Measurements from ENCODE around the gene RAPGEF2. TPM values are rescaled to one million over a fixed set of nuclear protein-coding genes. Genes with fewer than 3 reads are reported as not detected.
"Not testable (repeated sequence)": the region's sequence is repeated elsewhere in the genome, so short reads cannot be mapped to it uniquely, and the experiment has no call there.

Gene RAPGEF2
- total and polyA plus RNA-seq, 3 experiments from 2014 or later, result 1.0 to 34.3 (median 29.2) TPM

DNA sequence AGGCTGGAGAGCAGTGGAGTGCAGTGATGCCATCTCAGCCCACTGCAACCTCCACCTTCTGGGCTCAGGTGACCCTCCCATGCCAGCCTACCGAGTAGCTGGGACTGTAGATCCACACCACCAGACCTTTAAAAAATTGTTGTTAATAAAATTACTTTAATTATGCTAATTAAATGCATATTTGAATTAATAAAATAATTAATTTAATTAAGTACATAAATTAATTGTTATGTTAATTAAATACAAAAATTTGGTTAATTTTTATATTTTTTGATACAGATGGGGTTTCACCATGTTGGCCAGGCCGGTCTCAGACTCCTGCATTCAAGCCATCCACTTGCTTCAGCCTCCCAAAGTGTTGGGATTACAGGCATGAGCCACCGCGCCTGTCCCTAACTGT, 12.6 kb upstream of the RAPGEF2 start:
- H3K4me1 Mint-ChIP-seq, result no peaks in the 10 kb centered on the region
- H3K36me3 Mint-ChIP-seq, result no peaks in the 10 kb centered on the region
- POLR2A ChIA-PET, result interaction anchor here (0.7 kb wide), 1 partner anchor 11 kb away, joined by 4 read pairs; no protein-coding TSS in a partner anchor
- peaks cover 3 to 6% of the 10 kb centered on the region in 2 donors for H3K27me3 Mint-ChIP-seq
- CTCF ChIA-PET, result no interaction called here
- H3K4me3 ChIP-seq (ENCODE audit: low read length), result no peak overlapping the region
- no peak overlapping the region for H3K27ac ChIP-seq (ENCODE audit: low read depth, low read length)
- no peak overlapping the region for H3K4me3 Mint-ChIP-seq
- H3K36me3 ChIP-seq (ENCODE audit: insufficient read depth, low read length), result no peaks in the 10 kb centered on the region
- H3K27me3 ChIP-seq (ENCODE audit: insufficient read depth, low read length, poor library complexity, severe bottlenecking), result no peaks in the 10 kb centered on the region
- H3K9me3 ChIP-seq (ENCODE audit: low read length), result no peaks in the 10 kb centered on the region
- no peak overlapping the region for H3K27ac Mint-ChIP-seq
- no peaks in the 10 kb centered on the region for H3K4me1 ChIP-seq (ENCODE audit: insufficient read depth, low read length)
- no peak for DNase-seq
- H3K9me3 Mint-ChIP-seq, result no peaks in the 10 kb centered on the region

DNA sequence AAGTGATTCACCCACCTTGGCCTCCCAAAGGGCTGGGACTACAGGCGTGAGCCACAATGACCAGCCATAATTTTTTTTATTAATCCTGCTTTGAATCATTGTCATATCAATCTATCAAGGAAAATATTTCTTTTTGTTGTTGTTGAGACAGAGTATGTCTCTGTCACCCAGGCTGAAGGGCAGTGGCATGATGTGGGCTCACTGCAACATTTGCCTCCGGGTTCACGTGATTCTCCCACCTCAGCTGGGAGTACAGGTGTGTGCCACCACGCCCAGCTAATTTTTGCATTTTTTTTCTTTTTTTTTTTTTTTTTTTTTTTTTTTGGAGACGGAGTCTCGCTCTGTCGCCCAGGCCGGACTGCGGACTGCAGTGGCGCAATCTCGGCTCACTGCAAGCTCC, 8.7 kb upstream of the RAPGEF2 start:
- H3K36me3 Mint-ChIP-seq; H3K4me3 Mint-ChIP-seq; H3K4me1 ChIP-seq (ENCODE audit: insufficient read depth, low read length); H3K9me3 Mint-ChIP-seq; H3K4me3 ChIP-seq (ENCODE audit: low read length); H3K27ac ChIP-seq (ENCODE audit: low read depth, low read length); H3K36me3 ChIP-seq (ENCODE audit: insufficient read depth, low read length); H3K27me3 Mint-ChIP-seq; DNase-seq; CTCF ChIA-PET; H3K4me1 Mint-ChIP-seq; H3K27me3 ChIP-seq (ENCODE audit: insufficient read depth, low read length, poor library complexity, severe bottlenecking); H3K27ac Mint-ChIP-seq; H3K9me3 ChIP-seq (ENCODE audit: low read length); POLR2A ChIA-PET: not testable (repeated sequence)

DNA sequence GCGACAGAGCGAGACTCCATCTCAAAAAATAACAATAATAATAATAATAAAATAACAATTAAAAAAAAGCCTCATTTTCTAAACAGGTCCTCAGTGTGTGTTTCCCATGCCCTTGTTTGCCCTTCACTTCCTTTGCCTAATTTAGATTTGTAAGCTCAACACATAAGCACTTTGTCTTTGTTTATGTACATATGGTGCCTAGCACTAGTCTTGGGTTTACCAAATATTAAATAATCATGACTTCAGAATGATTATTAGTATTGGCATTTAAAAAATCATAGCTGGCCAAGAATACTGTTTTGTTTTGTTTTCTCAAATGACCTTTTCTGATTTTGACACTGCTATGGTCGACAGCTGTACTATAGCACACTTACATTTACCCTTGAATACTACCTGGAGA, 6.4 kb upstream of the RAPGEF2 start:
- Mint-ChIP-seq H3K27ac (no peak overlapping the region), H3K4me3 (no peak overlapping the region), H3K9me3 (no peaks in the 10 kb centered on the region), H3K36me3 (no peaks in the 10 kb centered on the region), H3K4me1 (peaks cover 2 to 6% (median 4%) of the 10 kb centered on the region in 3 donors), H3K27me3 (peaks cover 3 to 4% of the 10 kb centered on the region in 2 donors)
- Histone ChIP-seq H3K27ac (ENCODE audit: low read depth, low read length) (no peak overlapping the region), H3K4me1 (ENCODE audit: insufficient read depth, low read length) (no peaks in the 10 kb centered on the region), H3K36me3 (ENCODE audit: insufficient read depth, low read length) (no peaks in the 10 kb centered on the region), H3K4me3 (ENCODE audit: low read length) (no peak overlapping the region), H3K27me3 (ENCODE audit: insufficient read depth, low read length, poor library complexity, severe bottlenecking) (no peaks in the 10 kb centered on the region), H3K9me3 (ENCODE audit: low read length) (no peaks in the 10 kb centered on the region)
- ChIA-PET CTCF (no interaction called here), POLR2A (interaction anchor here (0.6 kb wide), 1 partner anchor 35 kb away, joined by 4 read pairs; no protein-coding TSS in a partner anchor)
- no peak for DNase-seq

DNA sequence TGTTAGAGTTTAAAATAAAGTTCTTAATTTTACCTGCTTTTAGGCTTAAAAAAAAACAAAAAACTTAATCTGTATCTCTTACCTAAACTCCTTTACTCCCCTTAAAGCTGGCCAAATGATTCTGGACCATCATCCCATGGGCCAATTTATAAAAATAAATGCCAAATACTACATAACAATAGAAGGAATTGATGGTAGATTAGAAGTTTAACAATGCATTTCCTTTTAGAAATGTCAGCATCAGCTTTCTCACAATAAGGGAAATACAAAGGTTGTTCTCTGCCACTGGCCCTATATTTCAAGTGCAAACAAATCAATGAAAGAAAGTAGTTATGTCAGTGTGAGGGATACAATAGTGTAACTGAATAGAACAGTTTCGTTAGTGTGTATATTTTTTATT, 5.7 kb upstream of the RAPGEF2 start:
- Histone ChIP-seq H3K4me1 (ENCODE audit: insufficient read depth, low read length) (peaks cover 2% of the 10 kb centered on the region), H3K27ac (ENCODE audit: low read depth, low read length) (no peak overlapping the region), H3K27me3 (ENCODE audit: insufficient read depth, low read length, poor library complexity, severe bottlenecking) (no peaks in the 10 kb centered on the region), H3K4me3 (ENCODE audit: low read length) (no peak overlapping the region), H3K9me3 (ENCODE audit: low read length) (no peaks in the 10 kb centered on the region), H3K36me3 (ENCODE audit: insufficient read depth, low read length) (no peaks in the 10 kb centered on the region)
- POLR2A ChIA-PET, result no interaction called here
- Mint-ChIP-seq H3K27ac (no peak overlapping the region), H3K9me3 (no peaks in the 10 kb centered on the region), H3K27me3 (peaks cover 3 to 4% of the 10 kb centered on the region in 2 donors), H3K4me1 (peaks cover 5 to 13% (median 11%) of the 10 kb centered on the region in 3 donors), H3K4me3 (no peak overlapping the region), H3K36me3 (no peaks in the 10 kb centered on the region)
- CTCF ChIA-PET, result no interaction called here
- no peak for DNase-seq

DNA sequence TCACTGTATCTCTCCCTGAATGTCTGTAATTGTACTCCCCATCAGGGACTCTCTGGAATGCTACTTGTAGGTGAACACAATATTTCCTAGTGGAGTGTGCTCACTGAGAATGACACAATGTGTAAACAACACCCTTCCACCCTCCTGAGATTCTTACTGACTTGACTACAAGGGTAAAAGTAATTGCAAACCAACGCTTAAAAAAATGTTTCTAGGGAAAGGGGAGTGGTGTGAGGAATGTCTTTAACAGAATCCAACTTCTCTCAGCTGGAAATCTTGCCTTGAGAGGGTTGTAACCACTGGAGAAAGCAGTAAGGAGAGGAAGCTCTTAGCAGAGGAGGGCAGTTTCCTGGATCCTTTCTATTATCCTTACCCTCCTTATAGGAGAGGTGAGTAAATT, 5.1 kb upstream of the RAPGEF2 start:
- Mint-ChIP-seq H3K4me1 (peaks cover 7 to 15% (median 14%) of the 10 kb centered on the region in 3 donors), H3K4me3 (no peak overlapping the region), H3K9me3 (no peaks in the 10 kb centered on the region), H3K27me3 (peaks cover 3 to 4% of the 10 kb centered on the region in 2 donors), H3K36me3 (no peaks in the 10 kb centered on the region), H3K27ac (no peak overlapping the region)
- ChIA-PET POLR2A (no interaction called here), CTCF (no interaction called here)
- H3K9me3 ChIP-seq (ENCODE audit: low read length), result no peaks in the 10 kb centered on the region
- no peak overlapping the region for H3K27ac ChIP-seq (ENCODE audit: low read depth, low read length)
- H3K36me3 ChIP-seq (ENCODE audit: insufficient read depth, low read length), result no peaks in the 10 kb centered on the region
- no peaks in the 10 kb centered on the region for H3K27me3 ChIP-seq (ENCODE audit: insufficient read depth, low read length, poor library complexity, severe bottlenecking)
- DNase-seq, result no peak
- peaks cover 6% of the 10 kb centered on the region for H3K4me1 ChIP-seq (ENCODE audit: insufficient read depth, low read length)
- H3K4me3 ChIP-seq (ENCODE audit: low read length), result no peak overlapping the region

DNA sequence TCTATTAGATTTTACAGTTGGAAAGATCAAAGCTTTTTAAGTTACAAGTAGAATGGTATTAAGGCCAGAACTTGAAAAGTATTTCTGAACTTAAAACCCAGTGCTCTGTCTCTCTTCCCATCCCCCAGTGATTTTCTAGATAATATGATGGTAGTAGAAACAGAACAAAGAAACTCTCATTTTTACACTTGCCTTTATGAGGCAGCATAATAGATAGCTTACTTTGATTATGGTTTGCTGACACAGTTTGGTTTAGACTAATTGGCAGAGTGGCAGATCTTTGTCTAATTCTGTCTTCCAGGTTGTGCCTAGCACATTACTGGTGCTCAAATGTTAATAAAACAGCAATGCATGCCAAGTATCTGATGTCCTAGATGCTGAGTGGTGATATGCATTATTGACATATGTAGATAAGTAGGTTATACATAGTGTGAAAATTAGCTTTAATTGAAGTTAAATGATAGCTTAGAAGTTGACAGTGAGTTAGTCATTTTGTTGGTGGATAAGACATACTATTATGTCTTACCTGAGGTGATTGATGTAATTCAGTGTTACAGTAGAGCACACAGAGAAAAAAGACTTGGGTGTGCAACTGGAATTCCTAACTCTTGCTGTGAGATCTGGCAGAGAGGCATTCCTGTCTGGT, 4.3 kb upstream of the RAPGEF2 start:
- DNase-seq, result no peak
- Mint-ChIP-seq H3K4me3 (no peak overlapping the region), H3K9me3 (no peaks in the 10 kb centered on the region), H3K27me3 (peaks cover 4% of the 10 kb centered on the region in 2 donors), H3K36me3 (peaks cover 0 to 1% (median 0%) of the 10 kb centered on the region in 3 donors), H3K27ac (no peak overlapping the region), H3K4me1 (peaks cover 7 to 15% (median 14%) of the 10 kb centered on the region in 3 donors)
- Histone ChIP-seq H3K4me3 (ENCODE audit: low read length) (no peak overlapping the region), H3K27me3 (ENCODE audit: insufficient read depth, low read length, poor library complexity, severe bottlenecking) (no peaks in the 10 kb centered on the region), H3K27ac (ENCODE audit: low read depth, low read length) (no peak overlapping the region), H3K36me3 (ENCODE audit: insufficient read depth, low read length) (no peaks in the 10 kb centered on the region), H3K9me3 (ENCODE audit: low read length) (no peaks in the 10 kb centered on the region), H3K4me1 (ENCODE audit: insufficient read depth, low read length) (peaks cover 6% of the 10 kb centered on the region)
- ChIA-PET POLR2A (interaction anchor here (0.6 kb wide), 1 partner anchor 150 kb away, joined by 5 read pairs; no protein-coding TSS in a partner anchor), CTCF (no interaction called here)

DNA sequence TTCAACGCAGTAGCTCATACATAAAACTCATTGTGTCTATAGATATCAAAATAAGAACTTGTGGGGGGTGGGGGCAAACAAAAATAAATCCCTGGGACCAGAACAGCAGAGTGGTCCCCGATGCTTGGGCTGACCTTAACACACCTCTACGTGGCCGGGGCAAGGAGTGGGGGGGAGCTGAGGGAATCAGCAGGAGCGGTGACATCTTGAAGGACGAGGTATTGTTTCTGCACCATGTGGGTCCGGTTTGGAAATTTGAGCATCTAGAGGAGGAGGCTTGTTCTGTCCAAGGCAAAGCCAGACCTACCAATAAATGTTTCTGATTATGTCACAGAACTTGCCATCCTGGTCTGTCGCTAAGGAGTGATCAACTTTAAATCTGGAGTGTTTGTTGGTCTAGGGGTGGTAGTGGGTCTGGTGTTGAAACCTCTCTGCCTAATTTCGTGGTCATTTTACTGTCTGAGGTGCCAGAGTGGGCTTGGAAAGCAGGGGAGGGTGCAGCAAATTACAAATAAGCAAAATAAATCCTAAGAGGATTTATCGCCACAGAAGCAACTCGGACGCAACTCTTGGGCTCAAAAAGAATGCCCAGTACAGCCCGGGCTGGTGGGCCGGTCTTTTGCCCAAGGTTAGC, 774 bp upstream of the RAPGEF2 start:
- Mint-ChIP-seq H3K27ac (peak overlapping the region; percentile 37 to 97 (median 90)), H3K36me3 (peaks cover 0 to 6% (median 0%) of the 10 kb centered on the region in 3 donors), H3K9me3 (peaks cover 0 to 3% (median 2%) of the 10 kb centered on the region in 5 donors), H3K4me1 (peaks cover 32 to 43% (median 41%) of the 10 kb centered on the region in 3 donors), H3K27me3 (peaks cover 0 to 7% of the 10 kb centered on the region in 2 donors), H3K4me3 (peak overlapping the region; percentile 75 to 99 (median 85))
- H3K4me1 ChIP-seq (ENCODE audit: insufficient read depth, low read length), result peaks cover 31% of the 10 kb centered on the region
- DNase-seq, result no peak
- H3K4me3 ChIP-seq (ENCODE audit: low read length), result peak overlapping the region; percentile 43
- H3K27me3 ChIP-seq (ENCODE audit: insufficient read depth, low read length, poor library complexity, severe bottlenecking), result no peaks in the 10 kb centered on the region
- no peaks in the 10 kb centered on the region for H3K9me3 ChIP-seq (ENCODE audit: low read length)
- peak overlapping the region; percentile 44 for H3K27ac ChIP-seq (ENCODE audit: low read depth, low read length)
- ChIA-PET POLR2A (interaction anchor here (0.6 kb wide), 2 partner anchors 12 to 165 kb away, joined by 3 to 4 read pairs; no protein-coding TSS in a partner anchor), CTCF (no interaction called here)
- H3K36me3 ChIP-seq (ENCODE audit: insufficient read depth, low read length), result no peaks in the 10 kb centered on the region

DNA sequence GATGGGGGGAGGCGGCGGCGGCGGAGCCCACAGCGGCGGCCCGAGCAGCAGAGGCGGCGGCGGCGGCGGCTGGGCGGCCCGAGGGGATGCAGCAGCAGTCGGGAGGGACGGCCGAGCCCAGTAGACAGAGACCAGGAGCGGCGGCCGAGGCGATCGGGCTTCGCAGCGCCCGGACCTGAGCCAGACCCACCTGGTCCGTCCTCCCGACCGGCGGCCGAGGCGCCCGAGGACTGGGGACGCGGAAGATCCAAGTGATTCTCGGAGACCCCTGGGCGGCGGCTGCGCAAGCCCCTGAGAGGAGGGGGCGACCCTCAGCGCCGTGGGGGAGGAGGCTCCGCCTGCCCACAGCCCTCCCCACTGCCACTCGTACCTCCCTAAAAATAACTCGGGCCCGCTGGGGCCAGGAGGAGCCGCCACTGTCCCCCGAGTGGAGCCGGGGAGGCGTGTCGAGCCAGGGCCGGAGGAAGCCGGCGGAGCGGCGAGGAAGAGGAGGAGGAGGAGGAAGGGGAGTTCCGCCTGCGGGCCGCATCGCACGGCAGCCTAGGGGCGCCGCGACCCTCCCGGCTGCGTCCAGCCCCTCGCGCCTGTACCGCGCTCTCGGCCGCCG, 608 bp downstream of the RAPGEF2 start:
- Mint-ChIP-seq H3K4me3 (peak overlapping the region in 5 of 7 donors; percentile 61 to 86 (median 67)), H3K4me1 (peaks cover 32 to 53% (median 47%) of the 10 kb centered on the region in 3 donors), H3K27ac (peak overlapping the region in 2 of 8 donors; percentile 20 to 55), H3K9me3 (peaks cover 0 to 3% (median 2%) of the 10 kb centered on the region in 5 donors), H3K36me3 (peaks cover 0 to 6% (median 0%) of the 10 kb centered on the region in 3 donors), H3K27me3 (peaks cover 0 to 5% of the 10 kb centered on the region in 2 donors)
- H3K27me3 ChIP-seq (ENCODE audit: insufficient read depth, low read length, poor library complexity, severe bottlenecking), result no peaks in the 10 kb centered on the region
- H3K27ac ChIP-seq (ENCODE audit: low read depth, low read length), result peak overlapping the region; percentile 85
- peaks cover 36% of the 10 kb centered on the region for H3K4me1 ChIP-seq (ENCODE audit: insufficient read depth, low read length)
- CTCF ChIA-PET, result no interaction called here
- no peaks in the 10 kb centered on the region for H3K9me3 ChIP-seq (ENCODE audit: low read length)
- H3K36me3 ChIP-seq (ENCODE audit: insufficient read depth, low read length), result no peaks in the 10 kb centered on the region
- H3K4me3 ChIP-seq (ENCODE audit: low read length), result peak overlapping the region; percentile 52
- POLR2A ChIA-PET, result no interaction called here
- DNase-seq, result peak in 4 of 5 donors; percentile 12 to 66 (median 47)
